Stomach (tissue), 9 donors: ENCODE data around the gene SPO11. TPM values are rescaled to one million over a fixed set of nuclear protein-coding genes. Genes with fewer than 3 reads are reported as not detected.

Source experiments
- DNase-seq, 2 donors: peaks; one replicate each; pipeline versions ENCODE4 v3.0.0 to v3.0.0-alpha.2; 2013 to 2019
- H3K27ac ChIP-seq, 5 donors: fragments of 200-600 bp in 4 of 5; sonication (generic) in 4 of 5; one replicate each; pipeline ENCODE4 v1.5.1; 2013 to 2019; ENCODE audit warnings: mild to moderate bottlenecking in 1 of 5, moderate library complexity in 1 of 5
- H3K27me3 ChIP-seq, 3 donors: fragments of 200-600 bp; sonication (generic); one replicate each; pipeline ENCODE4 v1.5.1; 2017 to 2019; ENCODE audit warnings: mixed run types in 1 of 3
- H3K36me3 ChIP-seq, 4 donors: fragments of 200-600 bp; sonication (generic); 1 replicate in 3 of 4; 2 replicates in 1 of 4; pipeline ENCODE4 v1.5.1; 2016 to 2019
- H3K4me1 ChIP-seq, 4 donors: fragments of 200-600 bp; sonication (generic); one replicate each; pipeline ENCODE4 v1.5.1; 2016 to 2019
- H3K4me3 ChIP-seq, 4 donors: fragments of 200-600 bp; sonication (generic) in 3 of 4; one replicate each; pipeline ENCODE4 v1.5.1; 2016 to 2019; ENCODE audit warnings: mild to moderate bottlenecking in 1 of 4
- H3K9me3 ChIP-seq, 4 donors: fragments of 200-600 bp; sonication (generic); one replicate each; pipeline ENCODE4 v1.5.1; 2016 to 2019
- EP300 ChIP-seq: sonication (generic); formaldehyde crosslinking; IDR thresholded peaks from one replicate; pipeline ENCODE4 v1.6.1; 2017; ENCODE audit warnings: antibody characterized with exemption
- POLR2A ChIP-seq, 4 donors: fragments of 450-650 bp; IDR thresholded peaks; one replicate each; pipeline ENCODE4 v1.6.1; 2016; ENCODE audit warnings: antibody characterized with exemption in 4 of 4, control low read depth in 2 of 4, mild to moderate bottlenecking in 1 of 4, moderate library complexity in 1 of 4
- POLR2AphosphoS5 ChIP-seq, 3 donors: sonication (generic); formaldehyde crosslinking; IDR thresholded peaks; one replicate each; pipeline ENCODE4 v1.6.1; 2016; ENCODE audit warnings: antibody characterized with exemption in 3 of 3
- WGBS, 5 donors: extraction: QIAGEN DNeasy Blood & Tissue Kit in 3 of 5; methylation state at CpG; one replicate each; pipeline versions ENCODE4 v1.1.5 to v1.1.7; 2013 to 2018; 5-methylcytosine and 5-hydroxymethylcytosine counted together
- intact Hi-C: fragments of 100-400 bp; cut with DNase I; formaldehyde crosslinking; loops from one replicate; pipeline ENCODE4 v1.15.1; 2023; ENCODE audit warnings: low total_unique reads
- polyA plus RNA-seq, 3 donors: library from polyadenylated mRNA; stranded (reverse); fragments of 200-250 nt; gene quantifications; one replicate each; pipeline ENCODE4 v1.2.3, GENCODE V29; 2013
- total RNA-seq, 5 donors: library from RNA; depleted of rRNA; stranded (reverse); fragments of >200 nt; gene quantifications; one replicate each; pipeline versions ENCODE4 v1.1.0 to v1.2.3, GENCODE V29; 2014 to 2016
- TF ChIP-seq, protein P1 (sequence below), 7 experiments: fragments of 450-650 bp in 4 of 7; fragments of 200-600 bp in 3 of 7; sonication (generic) in 3 of 7; IDR thresholded peaks; one replicate each; pipeline ENCODE4 v1.5.1; 2016 to 2019; ENCODE audit warnings: antibody characterized with exemption in 7 of 7, control low read depth in 2 of 7, mild to moderate bottlenecking in 1 of 7
- donor health status: healthy with polysubstance abuse.
- donor health status: Bipolar disorder and iron deficiency.
- donor health status: healthy.

SPO11 gene
- total and polyA plus RNA-seq, 8 donors = not detected

GRCh38 chr20:57310821-57311514 is 18.6 kb upstream of the SPO11 start:
- intact Hi-C loops = no loop called here
- no peaks in the 10 kb centered on the region for H3K4me1 ChIP-seq
- no peaks in the 10 kb centered on the region for H3K9me3 ChIP-seq
- 89 to 97% (median 91%) methylated on average over 11 of the region's 11 CpGs for WGBS, 5 donors
- peaks cover 0 to 64% (median 0%) of the 10 kb centered on the region in 3 donors for H3K27me3 ChIP-seq
- H3K36me3 ChIP-seq = no peaks in the 10 kb centered on the region
- no peak for DNase-seq
- H3K4me3 ChIP-seq = no peak overlapping the region
- TF ChIP-seq EP300 (no peak), POLR2A (IDR thresholded peaks at IDR 0.05) (no peak)
- TF ChIP-seq, protein P1, sequence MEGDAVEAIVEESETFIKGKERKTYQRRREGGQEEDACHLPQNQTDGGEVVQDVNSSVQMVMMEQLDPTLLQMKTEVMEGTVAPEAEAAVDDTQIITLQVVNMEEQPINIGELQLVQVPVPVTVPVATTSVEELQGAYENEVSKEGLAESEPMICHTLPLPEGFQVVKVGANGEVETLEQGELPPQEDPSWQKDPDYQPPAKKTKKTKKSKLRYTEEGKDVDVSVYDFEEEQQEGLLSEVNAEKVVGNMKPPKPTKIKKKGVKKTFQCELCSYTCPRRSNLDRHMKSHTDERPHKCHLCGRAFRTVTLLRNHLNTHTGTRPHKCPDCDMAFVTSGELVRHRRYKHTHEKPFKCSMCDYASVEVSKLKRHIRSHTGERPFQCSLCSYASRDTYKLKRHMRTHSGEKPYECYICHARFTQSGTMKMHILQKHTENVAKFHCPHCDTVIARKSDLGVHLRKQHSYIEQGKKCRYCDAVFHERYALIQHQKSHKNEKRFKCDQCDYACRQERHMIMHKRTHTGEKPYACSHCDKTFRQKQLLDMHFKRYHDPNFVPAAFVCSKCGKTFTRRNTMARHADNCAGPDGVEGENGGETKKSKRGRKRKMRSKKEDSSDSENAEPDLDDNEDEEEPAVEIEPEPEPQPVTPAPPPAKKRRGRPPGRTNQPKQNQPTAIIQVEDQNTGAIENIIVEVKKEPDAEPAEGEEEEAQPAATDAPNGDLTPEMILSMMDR (IDR thresholded peaks at IDR 0.05) = no peak
- H3K27ac ChIP-seq = no peak overlapping the region

- TF ChIP-seq POLR2A (IDR thresholded peaks at IDR 0.05) = no peak
- no peak for TF ChIP-seq EP300
- TF ChIP-seq, protein P1 (IDR thresholded peaks at IDR 0.05) = no peak
- no peak for TF ChIP-seq POLR2AphosphoS5 (IDR thresholded peaks at IDR 0.05)
- Histone ChIP-seq H3K27me3 (peaks cover 0 to 65% (median 0%) of the 10 kb centered on the region in 3 donors), H3K27ac (no peak overlapping the region), H3K36me3 (no peaks in the 10 kb centered on the region), H3K4me3 (no peak overlapping the region), H3K4me1 (no peaks in the 10 kb centered on the region), H3K9me3 (no peaks in the 10 kb centered on the region)
- 83 to 92% (median 89%) methylated on average over 6 of the region's 6 CpGs for WGBS, 5 donors
- DNase-seq = no peak
- intact Hi-C loops = no loop called here
Measured at GRCh38 chr20:57312138-57312537, 17.5 kb upstream of the SPO11 start.

DNA sequence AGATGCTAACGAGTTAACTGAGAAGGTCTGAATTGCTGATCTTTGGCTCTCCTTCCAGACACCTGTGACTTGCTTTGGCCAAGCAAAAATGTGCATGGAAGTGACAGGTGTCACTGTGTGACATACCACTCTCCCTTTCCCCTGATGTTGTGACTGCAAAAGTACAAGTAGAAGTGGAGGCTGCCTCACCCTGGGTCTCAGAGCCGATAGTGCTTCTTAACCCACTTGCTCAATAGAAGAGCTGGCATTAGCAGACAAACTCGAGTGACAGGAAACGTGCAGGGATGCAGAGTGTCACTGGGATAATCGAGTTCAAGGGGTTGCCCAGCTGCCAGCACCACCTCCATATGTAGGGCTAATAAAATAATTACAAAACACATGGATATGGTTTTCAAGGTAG is 16.4 kb upstream of the SPO11 start:
- no peak for DNase-seq
- 55 to 61% (median 60%) methylated on average over 5 of the region's 5 CpGs for WGBS, 5 donors
- Histone ChIP-seq H3K4me3 (no peak overlapping the region), H3K36me3 (no peaks in the 10 kb centered on the region), H3K9me3 (no peaks in the 10 kb centered on the region), H3K27me3 (peaks cover 0 to 61% (median 0%) of the 10 kb centered on the region in 3 donors), H3K4me1 (no peaks in the 10 kb centered on the region), H3K27ac (no peak overlapping the region)
- TF ChIP-seq, protein P1 (IDR thresholded peaks at IDR 0.05) = no peak
- TF ChIP-seq EP300 (no peak), POLR2AphosphoS5 (IDR thresholded peaks at IDR 0.05) (no peak), POLR2A (IDR thresholded peaks at IDR 0.05) (no peak)
- intact Hi-C loops = no loop called here

GRCh38 chr20:57313951-57314350 is 15.7 kb upstream of the SPO11 start:
- H3K4me3 ChIP-seq = no peak overlapping the region
- WGBS, 5 donors = 85 to 93% (median 90%) methylated on average over 5 of the region's 5 CpGs
- TF ChIP-seq POLR2A (IDR thresholded peaks at IDR 0.05) = no peak
- TF ChIP-seq POLR2AphosphoS5 (IDR thresholded peaks at IDR 0.05) = no peak
- TF ChIP-seq, protein P1 (IDR thresholded peaks at IDR 0.05) = no peak
- intact Hi-C loops = no loop called here
- DNase-seq = no peak
- H3K4me1 ChIP-seq = no peaks in the 10 kb centered on the region
- peaks cover 0 to 60% (median 0%) of the 10 kb centered on the region in 3 donors for H3K27me3 ChIP-seq
- no peaks in the 10 kb centered on the region for H3K36me3 ChIP-seq
- no peak overlapping the region for H3K27ac ChIP-seq
- no peaks in the 10 kb centered on the region for H3K9me3 ChIP-seq
